Esophagus (tissue), 2 donors: ENCODE results near the gene ANAPC1. TPM values are rescaled to one million over a fixed set of nuclear protein-coding genes. Genes with fewer than 3 reads are reported as not detected.
"Not testable (repeated sequence)": the region's sequence is repeated elsewhere in the genome, so short reads cannot be mapped to it uniquely, and the experiment has no call there.

Experiments used
- H3K27ac ChIP-seq, 2 donors: one replicate each; pipeline ENCODE4 v1.5.1; 2013; ENCODE audit warnings: low read depth in 2 of 2, mild to moderate bottlenecking in 2 of 2, inconsistent platforms in 1 of 2, low read length in 1 of 2, moderate library complexity in 1 of 2
- H3K27me3 ChIP-seq, 2 donors: one replicate each; pipeline ENCODE4 v1.6.1; 2013; ENCODE audit warnings: low read length in 2 of 2, control low read depth in 1 of 2, mild to moderate bottlenecking in 1 of 2; ENCODE audit not compliant: insufficient read depth in 2 of 2, control insufficient read depth in 1 of 2
- H3K36me3 ChIP-seq, 2 donors: one replicate each; pipeline ENCODE4 v1.6.1; 2013; ENCODE audit warnings: low read length in 1 of 2; ENCODE audit not compliant: control insufficient read depth in 2 of 2, insufficient read depth in 2 of 2
- H3K4me1 ChIP-seq, 2 donors: one replicate each; pipeline ENCODE4 v1.6.1; 2013; ENCODE audit warnings: low read length in 1 of 2; ENCODE audit not compliant: control insufficient read depth in 2 of 2, insufficient read depth in 2 of 2
- H3K4me3 ChIP-seq, 2 donors: one replicate each; pipeline ENCODE4 v1.5.1; 2013; ENCODE audit warnings: low read length in 2 of 2, mild to moderate bottlenecking in 2 of 2, low read depth in 1 of 2, moderate library complexity in 1 of 2
- H3K9me3 ChIP-seq, 2 donors: one replicate each; pipeline ENCODE4 v1.6.1; 2013; ENCODE audit warnings: mild to moderate bottlenecking in 2 of 2, low read depth in 1 of 2, low read length in 1 of 2, moderate library complexity in 1 of 2; ENCODE audit not compliant: control insufficient read depth in 2 of 2, insufficient read depth in 1 of 2
- WGBS, 2 donors: extraction: QIAGEN DNeasy Blood & Tissue Kit; methylation state at CpG; one replicate each; pipeline ENCODE4 v1.1.7; 2013; 5-methylcytosine and 5-hydroxymethylcytosine counted together
- polyA plus RNA-seq, 2 donors: library from polyadenylated mRNA; stranded (reverse); fragments of 200-250 nt; gene quantifications; one replicate each; pipeline ENCODE4 v1.2.3, GENCODE V29; 2013
- donor health status: healthy with polysubstance abuse.
- donor health status: Bipolar disorder and iron deficiency.

Gene ANAPC1
- polyA plus RNA-seq, 2 donors, result 6.1 to 6.9 TPM

DNA sequence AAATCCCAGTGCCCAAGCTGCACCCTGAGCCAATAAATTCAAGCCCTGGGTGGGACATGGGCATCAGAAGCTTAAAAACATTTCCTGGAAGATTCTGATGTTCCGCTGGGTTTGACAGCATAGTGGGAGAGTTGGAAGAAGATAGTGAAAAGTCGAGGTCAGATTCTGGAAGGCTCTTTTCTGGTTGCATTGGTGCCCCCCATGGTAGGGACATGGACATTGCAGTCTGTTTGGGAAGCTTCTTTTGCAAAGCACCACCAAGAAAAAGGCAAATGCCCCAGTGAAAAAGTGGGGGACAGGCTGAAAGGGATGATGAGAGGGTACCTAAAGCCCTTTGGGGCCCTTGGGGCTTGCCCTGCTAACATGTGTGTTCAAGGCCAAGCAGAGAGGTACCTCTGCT, 35.4 kb upstream of the ANAPC1 start:
- Histone ChIP-seq H3K27me3 (no peaks in the 10 kb centered on the region), H3K36me3 (no peaks in the 10 kb centered on the region), H3K27ac (no peak overlapping the region), H3K4me1 (no peaks in the 10 kb centered on the region), H3K4me3 (no peak overlapping the region), H3K9me3 (no peaks in the 10 kb centered on the region)
- 57 to 64% methylated on average over 2 of the region's 2 CpGs for WGBS, 2 donors

DNA sequence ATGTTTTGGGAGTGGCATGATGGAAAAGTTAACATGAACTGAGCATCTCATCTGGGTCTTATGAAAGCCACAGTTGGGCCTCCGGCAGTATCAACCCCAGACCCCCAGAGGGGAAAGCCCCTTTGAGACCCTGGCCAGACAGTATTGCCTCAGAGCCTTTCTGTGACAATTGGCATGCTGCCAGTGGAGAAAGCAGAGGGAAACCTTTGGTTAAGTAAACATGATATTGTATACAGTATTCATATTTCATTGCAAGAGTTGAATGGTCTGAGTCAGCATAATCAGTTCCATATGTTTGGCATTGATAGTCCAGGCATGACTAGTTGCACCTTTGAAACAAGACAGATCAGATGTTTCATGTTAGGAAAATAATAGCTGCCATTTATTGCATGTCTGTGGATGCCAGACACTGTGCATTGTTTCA, 34.4 kb upstream of the ANAPC1 start:
- H3K4me1 ChIP-seq, result no peaks in the 10 kb centered on the region
- H3K9me3 ChIP-seq, result no peaks in the 10 kb centered on the region
- H3K36me3 ChIP-seq, result no peaks in the 10 kb centered on the region
- WGBS, 2 donors, result 76 to 89% methylated on average over 1 of the region's 1 CpG
- H3K27ac ChIP-seq, result no peak overlapping the region
- H3K4me3 ChIP-seq, result no peak overlapping the region
- H3K27me3 ChIP-seq, result no peaks in the 10 kb centered on the region

DNA sequence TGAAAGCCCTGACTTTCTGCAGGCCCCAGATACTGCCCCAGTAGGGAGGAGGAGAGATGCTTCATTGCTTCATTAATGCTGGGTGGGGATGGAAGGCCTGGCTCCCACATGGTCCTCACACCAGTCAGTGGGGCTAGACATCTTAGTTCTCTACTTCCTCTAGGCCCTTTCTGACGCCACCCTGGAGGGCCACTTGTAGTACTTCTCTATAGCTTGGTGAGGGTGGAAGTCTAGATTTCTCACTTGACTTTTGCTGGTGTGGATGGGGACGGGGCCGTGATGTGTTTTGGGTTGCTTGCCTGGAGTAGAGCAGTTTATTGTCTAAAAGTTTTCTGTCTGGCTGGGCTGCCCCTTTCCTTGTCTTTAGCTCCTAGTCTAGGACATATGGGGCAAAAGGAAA, 33.1 kb upstream of the ANAPC1 start:
- H3K27ac ChIP-seq, result no peak overlapping the region
- H3K4me1 ChIP-seq, result no peaks in the 10 kb centered on the region
- no peaks in the 10 kb centered on the region for H3K27me3 ChIP-seq
- no peaks in the 10 kb centered on the region for H3K9me3 ChIP-seq
- 77 to 82% methylated on average over 3 of the region's 3 CpGs for WGBS, 2 donors
- H3K4me3 ChIP-seq, result no peak overlapping the region
- no peaks in the 10 kb centered on the region for H3K36me3 ChIP-seq

- Histone ChIP-seq H3K36me3 (no peaks in the 10 kb centered on the region), H3K27ac (no peak overlapping the region), H3K27me3 (no peaks in the 10 kb centered on the region), H3K4me1 (no peaks in the 10 kb centered on the region), H3K9me3 (no peaks in the 10 kb centered on the region), H3K4me3 (no peak overlapping the region)
- 71 to 81% methylated on average over 2 of the region's 2 CpGs for WGBS, 2 donors
Measured at GRCh38 chr2:111912547-111912946, 28.6 kb upstream of the ANAPC1 start.

DNA sequence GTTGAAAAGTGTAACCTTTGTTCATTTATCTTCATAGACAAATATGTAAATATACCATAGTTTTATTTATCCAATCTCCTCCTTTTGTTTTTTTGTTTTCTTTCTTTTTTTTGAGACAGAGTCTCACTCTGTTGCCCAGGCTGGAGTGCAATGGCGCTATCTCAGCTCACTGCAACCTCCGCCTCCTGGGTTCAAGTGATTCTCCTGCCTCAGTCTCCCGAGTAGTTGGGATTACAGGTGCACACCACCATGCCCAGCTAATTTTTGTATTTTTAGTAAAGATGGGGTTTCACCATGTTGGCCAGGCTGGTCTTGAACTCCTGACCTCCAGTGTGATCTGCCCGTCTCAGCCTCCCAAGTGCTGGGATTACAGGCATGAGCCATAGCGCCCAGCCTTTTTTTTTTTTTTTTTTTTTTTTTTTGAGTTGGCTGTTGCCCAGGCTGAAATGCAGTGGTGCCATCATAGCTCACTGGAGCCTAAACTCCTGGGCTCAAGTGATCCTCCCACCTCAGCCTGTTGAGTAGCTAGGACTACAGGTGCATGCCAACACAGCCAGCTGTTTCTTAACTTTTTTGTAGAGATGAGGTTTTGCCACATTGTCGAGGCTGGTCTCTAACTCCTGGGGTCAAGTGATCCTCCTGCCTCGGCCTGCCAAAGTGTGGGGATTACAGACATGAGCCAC, 27.4 kb upstream of the ANAPC1 start:
- not testable (repeated sequence) for H3K9me3 ChIP-seq, H3K36me3 ChIP-seq, H3K4me3 ChIP-seq, H3K4me1 ChIP-seq, H3K27me3 ChIP-seq, H3K27ac ChIP-seq
- WGBS, 2 donors, result 95% methylated on average over 7 of the region's 7 CpGs

- no peak overlapping the region for H3K27ac ChIP-seq
- H3K4me1 ChIP-seq, result no peaks in the 10 kb centered on the region
- H3K36me3 ChIP-seq, result no peaks in the 10 kb centered on the region
- no peaks in the 10 kb centered on the region for H3K27me3 ChIP-seq
- 62 to 84% methylated on average over 2 of the region's 2 CpGs for WGBS, 2 donors
- no peaks in the 10 kb centered on the region for H3K9me3 ChIP-seq
- H3K4me3 ChIP-seq, result no peak overlapping the region
Measured at GRCh38 chr2:111910609-111911277, 26.8 kb upstream of the ANAPC1 start.

DNA sequence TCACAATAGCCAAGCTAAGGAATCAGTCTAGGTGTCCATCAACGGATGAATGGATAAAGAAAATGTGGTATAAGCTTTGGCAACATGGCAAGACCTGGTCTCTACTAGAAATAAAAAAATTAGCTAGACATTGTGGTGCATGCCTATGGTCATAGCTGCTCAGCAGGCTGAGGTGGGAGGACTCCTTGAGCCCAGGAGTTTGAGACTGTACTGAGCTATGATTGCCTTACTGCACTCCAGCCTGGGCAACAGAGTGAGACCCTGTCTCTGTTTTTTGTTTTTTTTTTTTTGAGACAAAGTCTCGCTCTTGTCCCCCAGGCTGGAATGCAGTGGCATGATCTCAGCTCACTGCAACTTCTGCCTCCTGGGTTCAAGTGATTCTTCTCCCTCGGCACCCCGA, 26.0 kb upstream of the ANAPC1 start:
- not testable (repeated sequence) for H3K27ac ChIP-seq, H3K4me3 ChIP-seq
- WGBS, 2 donors, result 93 to 96% methylated on average over 4 of the region's 4 CpGs

GRCh38 chr2:111909079-111909478, 25.1 kb upstream of the ANAPC1 start:
- no peaks in the 10 kb centered on the region for H3K4me1 ChIP-seq
- 75 to 92% methylated on average over 3 of the region's 3 CpGs for WGBS, 2 donors
- H3K27ac ChIP-seq, result no peak overlapping the region

More for the DNA sequence above, 26.0 kb upstream of the ANAPC1 start:
- H3K4me1 ChIP-seq, H3K36me3 ChIP-seq, H3K9me3 ChIP-seq, H3K27me3 ChIP-seq: not testable (repeated sequence)

DNA sequence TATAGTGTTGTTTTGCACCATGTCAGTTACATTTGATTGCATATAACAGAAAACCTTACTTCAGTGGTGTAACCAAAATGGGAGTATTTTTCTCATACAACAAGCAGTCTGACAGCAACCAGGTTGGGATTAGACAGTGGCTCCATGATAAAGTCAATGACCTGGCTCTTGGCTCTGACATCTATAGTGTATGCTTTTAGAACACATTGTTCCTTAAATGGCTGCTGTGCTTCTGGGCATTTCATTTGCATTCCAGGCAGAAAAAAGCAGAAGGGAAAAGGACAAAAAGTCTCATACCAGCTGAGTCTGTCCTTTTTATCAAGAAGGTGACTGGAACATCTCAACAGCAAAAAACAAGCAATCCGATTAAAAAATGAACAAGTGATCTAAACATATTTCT, 24.6 kb upstream of the ANAPC1 start:
- Histone ChIP-seq H3K9me3 (no peaks in the 10 kb centered on the region), H3K4me1 (no peaks in the 10 kb centered on the region), H3K27ac (no peak overlapping the region), H3K36me3 (no peaks in the 10 kb centered on the region), H3K4me3 (no peak overlapping the region), H3K27me3 (no peaks in the 10 kb centered on the region)
- WGBS, 2 donors, result 59 to 86% methylated on average over 1 of the region's 1 CpG

More at GRCh38 chr2:111909079-111909478, 25.1 kb upstream of the ANAPC1 start:
- Histone ChIP-seq H3K4me3 (no peak overlapping the region), H3K36me3 (no peaks in the 10 kb centered on the region), H3K27me3 (no peaks in the 10 kb centered on the region), H3K9me3 (no peaks in the 10 kb centered on the region)
